Activated CD4-positive, CD25-positive, alpha-beta regulatory T cell (primary cell): ENCODE results near the gene IPO11.
"Not testable (repeated sequence)": the region's sequence is repeated elsewhere in the genome, so short reads cannot be mapped to it uniquely, and the experiment has no call there.

ENCODE experiments used
- DNase-seq, 4 experiments: peaks; one replicate each; lab custom pipeline; 2025; lab: John Stamatoyannopoulos, UW

The IPO11 gene

DNA sequence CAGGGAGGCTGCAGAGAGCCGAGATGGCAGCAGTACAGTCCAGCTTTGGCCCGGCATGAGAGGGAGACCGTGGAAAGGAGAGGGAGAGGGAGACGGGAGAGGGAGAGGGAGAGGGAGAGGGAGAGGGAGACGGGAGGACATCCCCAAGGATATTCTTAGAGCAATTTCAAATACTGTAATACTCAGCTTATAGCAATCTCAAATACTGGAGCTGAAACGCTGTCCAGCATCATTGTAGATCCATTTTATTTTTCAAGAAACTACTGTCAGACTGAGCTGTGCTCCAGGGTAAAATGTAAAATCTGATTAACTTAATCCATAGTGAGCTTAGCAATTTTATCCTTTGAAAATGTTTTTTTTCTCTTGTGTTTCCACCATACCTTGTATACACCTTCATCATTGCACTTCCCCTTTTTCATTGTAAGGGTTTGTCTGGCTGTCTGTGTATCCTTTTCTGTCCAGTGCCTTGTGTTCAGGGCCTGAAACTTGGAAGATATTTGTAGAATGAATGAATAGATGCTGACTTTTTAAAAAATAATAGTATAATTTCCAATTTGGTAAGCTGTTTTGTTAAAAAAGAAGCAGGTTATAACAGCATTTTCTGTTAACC lies 102.1 kb downstream of the IPO11 start:
- DNase-seq: no peak

DNA sequence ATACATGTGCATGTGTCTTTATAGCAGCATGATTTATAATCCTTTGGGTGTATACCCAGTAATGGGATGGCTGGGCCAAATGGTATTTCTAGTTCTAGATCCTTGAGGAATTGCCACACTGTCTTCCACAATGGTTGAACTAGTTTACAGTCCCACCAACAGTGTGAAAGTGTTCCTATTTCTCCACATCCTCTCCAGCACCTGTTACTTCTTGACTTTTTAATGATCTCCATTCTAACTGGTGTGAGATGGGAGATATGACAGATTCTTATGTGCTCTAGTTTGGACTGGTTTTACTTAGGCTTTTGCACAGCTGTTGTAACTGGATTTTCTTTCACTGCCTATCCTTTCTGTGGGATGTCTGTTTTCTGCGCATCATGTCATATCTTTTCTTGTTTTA lies 108.2 kb downstream of the IPO11 start:
- DNase-seq: not testable (repeated sequence)

DNA sequence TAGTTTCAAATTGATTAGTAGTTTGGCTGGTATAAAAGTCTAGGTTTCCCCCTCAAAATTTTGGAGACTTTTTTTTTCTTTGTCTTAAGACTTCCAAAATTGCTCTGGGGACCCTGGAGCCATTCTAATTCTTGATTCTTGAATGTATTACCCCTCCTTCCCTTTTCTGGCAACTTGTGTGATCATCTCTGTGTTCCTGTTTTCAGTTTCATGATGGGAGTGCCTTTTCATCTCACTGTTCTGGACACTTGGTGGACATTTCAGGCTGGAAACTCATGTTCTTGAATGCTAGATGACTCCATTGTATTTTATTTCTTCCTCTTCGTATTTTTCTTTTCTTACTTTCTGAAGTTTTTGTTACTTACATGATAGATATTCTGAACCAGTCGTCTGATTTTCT lies 108.8 kb downstream of the IPO11 start:
- DNase-seq: no peak

DNA sequence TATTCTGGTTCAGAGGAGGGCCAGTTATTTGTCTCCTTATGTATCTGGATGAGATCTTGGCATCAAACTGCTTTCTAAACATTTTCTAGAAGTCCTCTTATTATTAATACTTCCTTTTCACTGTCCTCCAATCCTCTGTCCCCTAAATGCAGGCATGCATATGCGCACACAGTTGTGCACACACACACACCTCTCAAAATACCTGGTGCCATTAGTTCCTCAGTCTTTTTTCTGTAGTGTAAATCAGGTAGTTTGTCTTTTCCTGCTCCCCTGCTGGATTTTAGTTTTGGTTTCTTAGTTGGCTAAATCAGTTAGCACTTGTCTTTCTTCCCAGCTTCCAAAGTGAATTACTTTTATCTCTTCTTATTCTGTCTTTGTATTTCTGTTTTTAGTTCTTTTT lies 110.2 kb downstream of the IPO11 start:
- DNase-seq: no peak

DNA sequence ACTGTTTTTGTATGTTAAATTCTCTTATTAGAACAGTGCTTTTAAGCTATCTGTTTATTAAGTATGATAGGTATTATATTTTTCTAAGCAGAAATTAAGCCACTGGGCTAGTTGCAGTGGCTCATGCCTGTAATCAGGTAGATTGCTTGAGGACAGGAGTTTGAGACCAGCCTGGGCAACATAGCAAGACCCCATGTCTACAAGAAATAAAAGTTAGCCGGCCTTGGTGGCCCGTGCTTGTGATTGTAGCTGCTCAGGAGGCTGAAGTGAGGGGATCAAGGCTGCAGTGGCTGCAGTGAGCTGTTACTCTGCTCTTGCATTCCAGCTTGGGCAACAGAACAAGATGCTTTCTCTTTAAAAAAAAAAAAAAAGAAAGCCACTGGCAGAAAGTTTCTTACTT lies 121.0 kb downstream of the IPO11 start:
- no peak for DNase-seq

DNA sequence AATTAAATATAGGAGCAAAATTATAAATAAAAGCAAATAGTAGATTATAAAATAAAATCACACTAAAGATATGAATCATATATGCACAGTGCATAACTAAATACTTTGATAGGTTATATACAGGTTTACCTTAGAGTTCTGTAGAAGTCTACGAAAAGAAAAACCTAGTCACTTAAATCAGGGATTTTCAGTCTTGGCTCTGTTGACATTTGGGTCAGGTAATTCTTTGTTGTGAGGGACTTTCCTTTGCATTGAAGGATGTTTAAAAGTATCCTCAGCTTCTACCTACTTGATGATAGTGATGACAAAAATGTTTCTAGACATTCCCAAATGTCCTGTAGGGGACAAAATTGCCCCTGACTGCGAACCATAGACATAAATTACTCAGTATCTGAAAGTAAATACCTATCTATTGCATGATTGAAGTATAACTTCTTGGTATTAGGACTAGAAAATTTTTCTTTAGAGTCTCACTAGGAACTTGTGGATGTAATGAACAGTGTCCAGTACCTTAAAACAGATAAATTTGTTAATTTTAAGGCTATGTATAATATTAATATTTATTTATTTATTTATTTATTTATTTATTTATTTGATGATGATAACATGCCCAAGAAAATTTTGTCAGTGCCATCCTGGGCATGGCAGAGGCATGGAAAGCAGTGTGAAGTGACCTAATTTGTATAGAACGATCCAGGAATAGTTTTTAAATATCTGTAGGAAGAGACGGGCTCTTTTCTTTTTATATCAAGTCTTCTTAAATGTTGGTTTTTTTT lies 122.1 kb downstream of the IPO11 start:
- DNase-seq: no peak

DNA sequence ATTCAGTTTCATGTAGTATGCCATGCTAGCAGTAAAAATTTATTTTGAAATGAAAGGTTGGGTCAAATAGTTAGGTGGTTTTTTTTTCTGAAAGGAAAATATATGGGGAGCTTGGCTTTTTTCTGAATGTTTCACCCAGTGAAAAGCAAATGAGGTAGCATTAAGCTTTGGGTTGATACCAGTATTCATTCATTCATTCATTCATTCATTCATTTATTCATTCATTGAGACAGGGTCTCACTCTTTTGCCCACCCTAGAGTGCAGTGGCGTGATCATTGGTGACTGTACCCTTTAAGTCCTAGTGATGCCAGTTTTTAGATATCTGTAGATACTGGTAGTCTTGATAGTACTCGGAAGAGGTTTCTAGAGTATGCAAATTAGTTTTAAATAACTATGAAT lies 123.7 kb downstream of the IPO11 start:
- DNase-seq: no peak

DNA sequence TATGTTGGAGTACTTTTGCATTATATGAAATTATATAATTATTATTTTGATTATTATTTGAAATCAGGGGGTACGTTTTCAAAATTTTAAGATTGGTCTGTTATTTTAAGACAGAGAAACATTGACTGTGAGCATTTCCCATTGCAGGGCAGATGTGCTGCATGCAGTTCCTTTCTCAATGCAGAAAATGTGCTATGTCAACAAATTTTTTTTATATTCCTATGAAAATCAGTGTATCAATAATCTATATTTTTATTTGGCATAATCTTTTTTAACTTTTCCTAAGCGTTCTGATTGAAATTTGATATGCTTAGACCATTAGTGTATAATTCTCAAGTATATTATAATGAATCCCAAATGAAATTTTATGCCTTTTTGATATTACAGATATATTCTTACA lies 124.2 kb downstream of the IPO11 start:
- no peak for DNase-seq

DNA sequence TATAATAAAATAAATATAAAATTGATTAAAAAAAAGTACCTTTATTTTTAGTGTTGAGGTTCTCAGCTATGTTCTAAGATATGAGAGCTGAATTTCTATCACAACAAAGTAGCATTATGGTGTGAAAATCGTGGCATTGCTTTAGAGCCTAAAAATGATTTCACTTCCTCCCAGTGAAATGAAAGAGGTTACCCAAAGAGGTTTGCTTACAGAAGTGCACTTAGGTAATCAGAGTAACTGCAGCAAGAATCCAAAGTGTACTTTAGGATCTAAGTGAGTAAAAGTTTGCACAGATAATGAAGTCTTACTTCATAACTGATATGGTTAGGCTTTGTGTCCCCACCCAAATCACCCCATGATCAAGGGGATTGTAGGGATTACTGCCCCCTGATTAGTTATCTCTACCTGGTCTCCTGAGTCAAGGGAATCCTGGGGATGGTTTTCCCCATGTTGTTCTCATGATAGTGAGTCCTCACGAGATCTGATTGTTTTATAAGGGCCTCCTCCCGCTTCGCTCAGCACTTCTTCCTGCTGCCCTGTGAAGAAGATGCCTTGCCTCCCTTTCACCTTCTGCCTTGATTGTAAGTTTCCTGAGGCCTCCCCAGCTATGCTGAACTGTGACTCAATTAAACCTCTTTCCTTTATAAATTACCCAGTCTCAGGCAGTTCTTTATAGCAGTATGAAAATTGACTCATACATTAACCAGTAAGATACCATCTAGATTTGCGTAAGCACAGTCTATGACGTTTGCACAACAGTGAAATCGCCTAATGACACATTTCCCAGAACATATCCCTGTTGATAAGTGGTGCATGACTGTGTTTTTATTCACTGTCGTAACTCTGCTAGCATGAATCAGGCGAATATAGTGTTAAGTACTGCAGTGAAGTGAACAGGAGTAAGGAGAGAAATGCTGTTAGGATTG lies 125.7 kb downstream of the IPO11 start:
- no peak for DNase-seq

DNA sequence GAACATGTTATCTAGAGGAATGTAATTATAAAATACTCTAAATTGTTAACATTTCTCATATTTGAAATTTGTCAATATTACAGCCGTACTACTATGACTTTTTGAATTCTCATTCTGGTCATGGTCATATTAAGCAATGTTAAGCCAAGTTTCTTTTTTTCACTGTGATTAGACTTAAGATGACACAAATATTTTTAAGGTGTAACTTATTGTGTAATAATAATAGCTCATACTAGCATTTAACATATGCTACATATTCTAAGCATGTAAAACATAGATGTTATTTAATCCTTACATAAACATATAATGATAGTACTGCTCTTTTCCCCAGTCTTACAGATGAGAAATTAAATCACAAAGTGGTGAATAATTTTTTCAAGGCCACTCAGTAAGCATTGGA lies 130.2 kb downstream of the IPO11 start:
- DNase-seq: no peak

DNA sequence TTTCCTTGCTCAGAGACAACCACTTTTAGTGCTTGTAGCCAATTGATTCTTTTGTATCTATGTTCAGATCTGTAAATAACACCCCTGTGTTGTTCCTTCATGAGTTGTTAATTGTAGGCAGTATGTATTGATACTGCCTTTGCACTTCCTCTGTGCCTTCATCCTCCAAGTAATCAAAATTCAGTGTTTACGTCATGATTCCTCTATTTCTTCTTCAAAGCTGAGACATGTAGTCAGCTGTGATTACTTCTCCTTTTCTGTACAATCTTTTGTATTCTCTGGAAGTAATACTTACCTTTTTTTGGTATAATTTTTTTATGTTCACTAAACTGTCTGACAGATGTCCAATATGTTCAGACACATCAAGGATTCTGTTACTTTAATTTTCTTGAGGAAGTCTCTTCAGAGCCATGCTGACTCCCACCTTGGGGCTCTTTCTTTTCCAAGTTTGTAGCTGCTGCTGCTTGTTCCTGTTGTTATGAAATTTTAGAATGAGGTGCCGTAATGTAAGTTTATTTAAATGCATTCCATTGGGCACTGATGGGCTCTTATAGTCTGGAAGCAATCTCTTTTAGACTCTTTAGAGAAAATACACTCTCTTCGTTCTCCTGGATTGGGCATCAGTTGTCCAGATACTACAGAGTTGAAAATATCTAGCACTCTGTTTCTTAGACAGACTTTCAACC lies 135.5 kb downstream of the IPO11 start:
- no peak for DNase-seq

DNA sequence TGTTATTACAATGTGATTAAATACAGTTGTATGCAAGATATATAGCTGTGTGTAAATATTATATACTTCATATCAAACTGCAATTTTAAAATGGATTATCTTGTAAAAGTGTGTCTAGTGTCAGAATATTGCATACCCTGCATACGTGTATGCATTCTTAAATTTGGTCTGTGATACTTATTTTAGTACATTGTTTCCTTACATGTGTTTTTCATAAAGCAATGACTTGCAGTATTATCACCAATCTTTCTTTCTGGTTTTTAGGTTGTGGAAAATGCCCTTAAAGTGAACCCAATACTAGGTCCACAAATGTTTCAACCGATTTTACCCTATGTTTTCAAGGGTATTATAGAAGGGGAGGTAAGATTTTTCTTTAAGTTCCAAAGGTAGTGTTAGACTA lies 137.5 kb downstream of the IPO11 start:
- no peak for DNase-seq

DNA sequence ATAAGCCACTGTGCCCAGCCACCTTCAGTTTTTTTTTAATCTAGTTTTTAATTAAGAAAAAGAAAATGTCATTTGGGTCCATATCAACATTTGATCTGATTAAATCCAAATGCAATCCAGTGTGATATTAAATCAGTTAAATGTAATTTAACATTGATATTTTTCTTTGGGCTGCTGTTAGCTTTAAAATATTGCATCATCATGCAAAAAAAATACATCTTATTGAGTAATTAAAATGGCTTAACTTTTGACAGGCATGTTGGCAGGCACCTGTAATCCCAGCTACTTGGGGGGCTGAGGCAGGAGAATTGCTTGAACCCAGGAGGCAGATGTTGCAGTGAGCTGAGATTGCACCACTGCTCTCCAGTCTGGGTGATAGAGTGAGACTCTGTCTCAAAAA lies 143.4 kb downstream of the IPO11 start:
- DNase-seq: no peak

DNA sequence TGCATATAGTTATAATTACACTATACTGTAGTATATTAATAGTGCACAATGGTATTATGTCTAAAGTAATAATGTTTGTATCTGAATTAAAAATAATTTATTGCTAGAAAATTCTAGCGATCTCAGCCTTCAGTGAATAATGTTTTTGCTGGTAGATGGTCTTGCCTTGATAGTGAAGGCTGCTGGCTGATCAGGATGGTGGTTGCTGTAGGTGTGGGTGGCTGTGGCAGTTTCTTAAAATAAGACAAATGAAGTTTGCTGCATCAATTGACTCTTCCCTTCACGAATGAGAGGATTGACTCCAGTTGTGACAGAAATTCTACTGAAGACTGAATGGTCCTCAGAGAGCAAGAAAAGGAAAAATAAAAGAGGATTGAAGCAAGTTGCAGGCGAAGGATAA lies 146.4 kb downstream of the IPO11 start:
- no peak for DNase-seq

DNA sequence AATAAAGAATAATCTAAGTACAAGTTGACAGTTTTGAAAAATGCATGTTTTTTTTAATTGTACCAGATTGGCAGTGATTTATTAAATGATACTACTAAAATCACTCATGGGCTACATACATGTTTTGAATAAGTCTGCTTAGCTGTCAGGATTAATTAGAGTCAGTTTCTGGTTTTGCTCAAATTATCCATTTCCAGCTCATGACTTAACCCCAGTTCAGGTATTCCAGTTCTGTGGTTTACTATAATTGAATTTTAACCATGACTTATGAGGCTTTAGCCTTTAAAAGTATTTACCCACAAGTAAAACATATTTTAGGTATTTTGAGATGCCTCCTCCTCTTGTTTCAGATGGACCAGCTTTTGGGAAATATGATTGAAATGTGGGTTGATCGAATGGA lies 148.2 kb downstream of the IPO11 start:
- no peak for DNase-seq

DNA sequence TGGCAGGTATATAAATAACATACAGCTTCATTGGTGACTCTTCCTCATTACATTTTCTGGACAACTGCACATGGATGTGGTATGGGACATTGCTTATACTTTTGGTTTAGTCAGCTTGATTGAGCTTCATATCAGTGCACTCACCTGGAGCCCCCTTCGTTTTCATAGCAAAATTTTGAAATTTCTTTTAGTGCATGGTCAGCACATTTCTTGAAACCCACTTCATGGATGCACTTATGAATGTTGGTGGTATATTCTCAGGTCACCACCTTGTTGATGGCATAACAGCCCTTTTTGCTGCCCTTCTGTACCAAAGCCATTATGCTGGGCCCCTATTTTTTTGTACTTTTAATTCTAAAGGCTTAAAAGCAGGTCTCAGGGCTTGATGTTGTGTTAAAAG lies 149.3 kb downstream of the IPO11 start:
- DNase-seq: no peak

DNA sequence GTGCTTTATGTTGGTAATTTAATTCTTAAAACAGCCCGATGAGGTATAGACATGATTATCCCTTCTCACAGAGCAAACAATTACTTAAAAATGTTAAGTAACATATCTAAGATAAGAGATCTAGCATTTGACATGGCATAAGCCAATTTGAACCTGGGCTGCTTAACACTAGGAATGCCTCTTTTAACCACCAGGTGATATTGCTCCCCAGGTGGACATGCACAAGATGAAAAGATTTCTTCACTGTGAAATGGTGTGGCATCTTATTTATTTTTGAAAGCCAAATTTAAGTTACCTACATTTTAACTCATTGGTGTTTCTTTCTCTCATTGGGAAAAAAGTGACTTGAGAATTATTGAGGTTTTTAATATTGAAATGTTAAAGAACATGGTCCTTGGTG lies 150.3 kb downstream of the IPO11 start:
- no peak for DNase-seq

DNA sequence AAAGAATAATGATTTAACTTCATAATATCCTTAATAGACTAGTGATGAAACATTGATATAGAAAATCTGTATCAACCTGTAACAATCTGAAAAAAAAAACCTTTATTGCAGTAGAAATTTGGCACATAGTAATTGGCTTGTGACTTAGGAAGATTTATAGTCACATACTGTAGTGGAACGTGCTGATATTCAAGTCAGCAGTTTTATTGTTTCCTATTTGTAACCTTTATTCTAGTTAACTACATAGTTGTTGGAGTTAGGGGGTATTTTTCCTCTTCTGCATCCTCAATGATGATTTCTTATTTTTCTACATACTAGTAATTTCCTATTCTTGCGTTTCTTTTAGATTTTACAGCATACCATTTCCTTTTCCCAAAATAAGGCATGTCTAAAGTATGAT lies 151.5 kb downstream of the IPO11 start:
- DNase-seq: no peak

DNA sequence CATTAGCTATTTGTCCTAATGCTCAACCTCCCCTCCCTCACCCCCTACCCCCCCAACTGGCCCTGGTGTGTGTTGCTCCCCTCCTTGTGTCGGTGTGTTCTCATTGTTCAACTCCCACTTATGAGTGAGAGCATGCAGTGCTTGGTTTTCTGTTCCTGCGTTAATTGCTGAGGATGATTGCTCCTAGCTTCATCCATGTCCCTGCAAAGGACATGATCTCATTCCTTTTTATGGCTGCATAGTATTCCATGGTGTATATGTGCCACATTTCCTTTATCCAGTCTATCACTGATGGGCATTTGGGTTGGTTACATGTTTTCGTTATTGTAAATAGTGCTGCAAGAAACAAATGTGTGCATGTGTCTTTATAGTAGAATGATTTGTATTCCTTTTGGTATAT lies 153.2 kb downstream of the IPO11 start:
- DNase-seq: not testable (repeated sequence)

DNA sequence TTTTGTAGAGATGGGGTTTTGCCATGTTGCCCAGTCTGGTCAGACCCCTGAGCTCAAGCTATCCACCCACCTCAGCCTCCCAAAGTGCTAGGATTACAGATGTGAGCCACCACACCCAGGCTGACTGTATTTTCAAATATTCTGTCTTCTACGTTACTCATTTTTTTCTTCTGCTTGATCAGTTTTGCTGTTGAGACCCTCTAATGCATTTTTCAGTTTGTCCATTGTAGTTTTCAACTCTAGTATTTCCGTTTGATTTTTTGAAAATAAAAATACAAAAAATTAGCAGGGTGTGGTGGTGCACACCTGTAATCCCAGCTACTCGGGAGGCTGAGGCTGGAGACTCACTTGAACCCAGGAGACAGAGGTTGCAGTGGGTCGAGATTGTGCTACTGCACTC lies 155.6 kb downstream of the IPO11 start:
- DNase-seq: no peak

DNA sequence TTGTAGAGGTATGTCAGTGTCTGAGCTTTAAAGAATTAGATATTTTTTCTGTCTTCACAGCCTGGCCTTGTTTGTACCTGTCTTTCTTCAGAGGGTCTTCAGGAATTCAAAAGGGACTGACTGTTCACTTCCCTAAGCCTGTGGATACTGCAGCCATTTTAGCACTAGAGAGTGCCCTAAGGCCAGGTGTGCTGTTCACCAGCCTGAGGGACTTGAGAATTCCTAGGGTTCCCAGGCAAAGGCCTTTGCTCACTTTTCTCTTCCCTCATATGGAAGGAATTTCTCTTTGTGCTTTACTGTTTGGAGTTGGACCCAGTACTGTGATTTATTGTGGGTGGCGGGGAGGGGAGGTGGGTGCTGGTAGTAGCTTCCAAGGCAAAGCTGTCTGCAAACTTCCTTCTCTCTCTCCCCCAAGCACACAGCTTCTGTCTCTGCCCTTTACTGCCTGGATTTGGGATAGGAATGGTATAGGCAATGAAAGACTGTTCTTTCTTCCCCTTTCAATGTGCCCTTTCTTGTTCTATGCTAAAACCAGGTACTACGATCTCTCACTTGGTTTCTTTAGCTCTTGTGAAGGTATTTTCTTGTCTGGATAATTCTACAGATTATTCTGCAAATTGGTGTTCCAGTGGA lies 156.4 kb downstream of the IPO11 start:
- DNase-seq: no peak

DNA sequence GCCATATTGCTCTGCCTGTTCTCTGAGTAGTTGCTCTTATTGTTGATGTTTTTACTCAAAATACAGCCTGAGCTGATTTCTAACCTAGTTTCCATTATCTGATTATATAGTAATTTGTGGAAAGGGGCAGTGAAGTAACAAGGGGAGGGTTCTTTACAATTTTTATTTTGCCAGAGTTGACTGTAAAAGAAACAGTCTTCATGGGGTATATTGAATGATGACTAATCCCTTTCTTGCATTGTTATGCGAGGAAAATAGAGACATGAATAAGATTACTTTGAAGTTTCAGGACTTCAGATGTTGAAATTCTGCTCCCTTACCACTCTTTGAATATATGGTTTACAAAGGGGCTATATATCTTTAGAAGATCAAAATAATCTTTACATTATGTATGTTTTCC lies 156.9 kb downstream of the IPO11 start:
- DNase-seq: no peak
